Cerebellar nuclear complex (tissue), 1 donor: Measurements from ENCODE around the gene CNDP2.

Source experiments
- DNase-seq, 2 experiments: peaks; one replicate each; lab custom pipeline; 2025; lab: John Stamatoyannopoulos, UW

CNDP2 gene

GRCh38 chr18:74473976-74474640 lies 22.1 kb upstream of the CNDP2 start:
- no peak for DNase-seq

DNA sequence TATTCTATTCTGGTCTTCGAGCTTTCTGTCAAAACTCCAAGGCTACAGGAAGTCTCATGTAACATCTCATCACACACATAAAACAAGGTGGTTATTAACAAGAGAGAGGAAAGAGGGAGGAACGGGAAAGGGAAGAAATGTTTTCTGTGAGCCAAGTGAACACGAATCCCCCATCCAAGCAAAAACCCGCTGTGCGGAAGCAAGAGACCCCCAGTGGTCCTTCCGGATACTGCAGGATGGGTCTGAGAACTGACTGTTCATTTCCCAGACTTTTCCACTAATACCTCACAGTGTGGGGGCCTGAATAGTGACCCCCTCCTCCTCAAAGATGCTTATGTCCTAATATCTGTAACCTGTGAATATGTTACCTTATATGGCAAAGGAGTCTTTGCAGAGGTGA lies 20.0 kb upstream of the CNDP2 start:
- no peak for DNase-seq

GRCh38 chr18:74477771-74478170 lies 18.4 kb upstream of the CNDP2 start:
- no peak for DNase-seq

DNA sequence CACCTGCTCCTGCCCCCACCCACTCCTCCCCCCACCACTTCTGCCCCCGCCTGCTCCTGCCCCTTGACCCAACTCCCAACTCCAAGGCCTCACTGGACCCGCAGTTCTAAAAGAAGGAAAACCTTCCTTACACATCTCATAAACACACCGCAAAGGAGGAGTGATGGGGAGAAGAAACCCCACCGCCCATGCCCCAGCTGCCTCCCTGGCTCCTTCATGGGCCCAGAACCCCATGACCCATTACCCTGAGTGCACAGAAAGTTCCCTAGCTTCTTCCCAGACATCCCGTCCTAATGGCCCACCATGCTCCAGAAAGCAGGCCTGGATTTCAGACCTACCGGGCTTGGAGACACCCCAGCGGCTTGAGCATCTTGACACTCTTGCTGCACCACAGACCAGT lies 17.8 kb upstream of the CNDP2 start:
- no peak for DNase-seq

GRCh38 chr18:74478880-74479279 lies 17.3 kb upstream of the CNDP2 start:
- DNase-seq, result no peak

DNA sequence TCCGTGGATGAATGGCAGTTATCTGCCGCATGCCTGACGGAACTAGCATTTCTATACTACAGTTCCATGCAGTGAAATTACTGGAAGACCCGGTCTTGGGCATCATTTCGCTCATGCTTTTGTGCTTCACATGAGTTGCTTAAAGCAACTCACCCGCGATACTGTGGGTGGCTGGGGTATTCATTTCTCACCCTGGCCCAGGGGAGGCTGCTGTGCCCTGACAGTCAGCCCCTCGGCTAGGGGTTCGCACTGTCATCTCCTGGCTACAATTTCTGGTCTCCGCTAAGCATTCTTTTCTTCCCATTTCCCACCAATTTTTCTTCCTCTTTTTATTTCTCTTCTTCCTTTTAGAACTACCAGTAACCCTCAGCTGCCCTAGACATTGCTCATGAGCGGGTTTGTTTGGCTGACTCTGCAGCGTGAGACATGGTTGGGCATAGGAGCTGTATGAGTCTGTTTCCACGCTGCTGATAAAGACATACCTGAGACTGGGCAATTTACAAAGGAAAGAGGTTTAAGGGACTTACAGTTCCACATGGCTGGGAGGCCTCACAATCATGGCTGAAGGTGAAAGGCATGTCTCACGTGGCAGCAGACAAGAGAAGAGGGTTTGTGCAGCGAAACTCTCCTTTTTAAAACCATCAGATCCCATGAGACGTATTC lies 16.5 kb upstream of the CNDP2 start:
- no peak for DNase-seq

DNA sequence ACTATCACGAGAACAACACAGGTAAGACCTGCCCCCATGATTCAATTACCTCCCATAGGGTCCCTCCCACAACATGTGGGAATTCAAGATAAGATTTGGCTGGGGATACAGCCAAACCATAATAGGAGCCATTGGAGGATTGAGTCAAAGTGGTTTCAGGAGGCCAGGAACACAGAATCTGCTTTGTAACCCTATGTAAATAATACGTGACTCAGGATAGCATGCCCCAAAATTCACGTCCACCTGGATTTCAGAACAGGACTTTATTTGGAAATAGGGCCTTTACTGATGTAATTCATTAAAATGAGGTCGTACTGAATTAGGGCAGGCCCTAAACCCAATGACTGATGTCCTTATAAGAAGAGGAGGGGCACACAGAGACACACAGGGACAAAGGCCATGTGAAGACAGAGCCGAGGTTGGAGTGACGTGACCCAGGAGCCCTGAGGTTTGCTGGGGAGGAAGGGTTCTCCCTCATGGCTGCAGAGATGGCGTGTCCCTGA lies 16.0 kb upstream of the CNDP2 start:
- DNase-seq, result no peak

- no peak for DNase-seq
Observed at GRCh38 chr18:74482697-74483096, 13.5 kb upstream of the CNDP2 start.

DNA sequence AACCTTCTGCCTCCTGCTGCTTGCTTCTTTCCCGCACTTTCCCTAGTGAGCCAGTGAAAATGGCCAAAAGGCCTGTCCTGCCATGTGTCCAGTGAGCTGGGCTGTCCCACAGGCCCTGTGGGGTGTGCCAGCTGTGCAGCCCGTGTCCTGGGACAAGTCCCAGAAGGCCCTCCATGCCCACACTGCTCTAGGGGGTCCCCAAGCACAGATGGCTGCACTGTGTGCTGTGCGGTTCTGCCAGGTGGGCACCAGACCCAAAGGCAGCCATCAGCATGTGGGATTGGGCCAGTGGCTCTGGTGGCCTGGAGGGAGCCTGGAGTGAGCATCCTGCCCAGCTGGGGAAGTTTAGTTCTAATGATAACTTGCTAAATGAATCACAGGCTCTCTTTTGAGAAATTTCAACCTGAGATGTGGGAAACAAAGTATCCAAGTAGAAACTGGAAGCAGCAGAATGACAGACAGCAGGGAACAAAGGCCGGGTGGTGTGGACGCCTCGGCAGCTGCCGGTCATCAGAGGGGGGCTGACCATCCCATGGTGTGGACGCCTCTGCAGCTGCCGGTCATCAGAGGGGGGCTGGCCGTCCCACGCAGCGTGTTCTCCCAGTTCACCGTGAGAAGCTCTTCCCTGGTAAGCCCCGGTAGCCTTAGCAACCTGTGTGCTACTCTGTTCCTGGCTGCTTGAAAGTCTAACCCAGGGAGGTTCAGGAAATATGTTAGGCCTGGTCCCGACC lies 9.9 kb upstream of the CNDP2 start:
- DNase-seq, result no peak

- no peak for DNase-seq
Observed at GRCh38 chr18:74488354-74488753, 7.8 kb upstream of the CNDP2 start.

- DNase-seq, result no peak
Observed at GRCh38 chr18:74488864-74489263, 7.3 kb upstream of the CNDP2 start.

GRCh38 chr18:74489676-74490075 lies 6.5 kb upstream of the CNDP2 start:
- no peak for DNase-seq

DNA sequence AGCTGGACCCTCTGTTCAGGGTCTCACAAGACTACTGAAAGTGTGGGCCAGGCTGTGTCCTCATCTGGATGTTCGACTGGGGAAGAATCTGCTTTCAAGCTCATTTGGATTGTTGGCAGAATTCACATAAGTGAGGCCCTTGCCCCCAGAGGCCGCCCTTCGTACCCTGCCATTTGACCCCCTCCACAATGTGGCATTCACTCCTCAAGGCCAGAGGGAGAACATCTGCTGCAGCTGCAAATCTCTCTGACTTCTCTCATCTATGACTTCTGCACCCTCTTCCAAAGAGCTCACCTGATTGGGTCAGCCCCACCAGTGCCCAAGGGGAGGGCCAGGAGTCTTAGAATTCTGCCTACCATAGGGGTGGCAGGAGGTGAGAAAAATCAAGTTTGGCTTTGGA lies 3.9 kb upstream of the CNDP2 start:
- no peak for DNase-seq

DNA sequence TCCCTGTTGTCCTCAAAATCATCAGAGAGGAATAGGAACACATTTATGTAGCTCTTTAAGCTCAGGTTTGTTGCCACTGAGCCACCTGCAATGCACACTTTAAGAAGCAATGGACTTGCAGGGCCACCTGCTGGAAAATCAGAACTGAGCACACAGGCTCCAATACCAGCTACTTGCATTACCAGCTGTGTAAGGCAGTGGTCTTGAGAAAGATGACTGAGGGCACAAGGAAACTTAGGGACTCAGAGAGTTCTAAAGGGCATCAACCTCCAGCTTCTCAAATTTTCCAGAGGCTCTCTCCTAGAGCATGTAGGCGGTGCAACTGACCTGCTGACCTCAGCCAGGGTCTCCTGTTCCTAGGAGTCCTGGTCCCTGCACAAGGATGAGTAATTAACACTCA lies 2.5 kb upstream of the CNDP2 start:
- no peak for DNase-seq

DNA sequence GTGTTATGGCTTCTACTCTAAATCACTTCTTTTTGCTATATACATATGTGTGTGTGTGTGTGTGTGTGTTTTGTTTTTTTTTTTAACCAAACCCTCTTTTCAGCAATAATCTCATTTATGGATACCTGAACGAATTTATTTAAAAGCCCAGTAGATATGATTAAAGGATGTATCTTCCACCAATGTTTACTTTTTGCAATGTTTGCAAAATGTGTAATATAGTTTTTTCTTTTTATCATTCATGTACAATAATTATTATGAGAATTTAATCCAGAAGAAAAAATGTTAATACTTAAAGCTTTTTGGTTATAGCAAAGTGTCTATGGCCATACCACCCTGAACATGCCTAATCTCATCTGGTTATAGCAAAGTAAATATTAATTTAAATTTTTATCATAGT lies 1.6 kb upstream of the CNDP2 start:
- DNase-seq, result no peak

DNA sequence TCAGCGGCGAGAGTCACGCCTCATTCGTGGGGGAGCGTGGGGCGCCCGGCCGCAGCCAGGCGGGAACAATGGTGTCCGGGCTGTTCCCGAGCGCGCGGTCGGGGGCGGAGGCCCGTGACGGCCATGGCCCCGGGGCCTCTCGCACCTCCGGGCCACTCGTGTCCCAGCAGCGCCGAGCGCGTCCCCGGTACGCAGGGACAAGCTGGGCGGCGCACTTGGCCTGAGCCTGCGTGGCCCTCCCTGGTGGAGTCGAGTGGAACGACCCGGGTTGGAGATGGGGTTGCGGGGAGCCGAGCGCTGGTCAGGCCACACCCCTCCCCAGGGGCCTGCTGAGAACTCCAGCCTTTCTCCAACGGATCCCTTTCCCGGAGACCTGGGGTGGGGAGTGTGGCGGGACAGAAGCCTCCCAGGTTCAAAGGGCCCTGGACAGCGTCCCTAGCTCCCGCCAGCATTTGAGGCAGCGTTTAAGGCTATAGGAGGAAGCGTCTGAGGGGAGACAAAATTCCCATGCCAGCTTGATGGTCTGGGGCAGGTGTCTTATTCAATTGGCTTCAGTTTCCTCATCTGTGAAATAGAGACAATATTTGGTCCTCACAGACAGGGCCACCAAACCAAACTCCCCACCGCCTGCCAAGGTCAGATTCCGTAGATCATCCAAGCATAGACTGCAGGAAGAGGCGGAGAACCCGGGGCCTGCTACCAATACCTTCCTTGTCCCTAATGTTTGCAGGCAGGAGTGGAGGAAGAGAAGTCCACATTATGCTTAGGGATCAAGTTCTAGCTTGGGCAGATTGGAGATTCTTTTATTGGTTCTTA lies 553 bp downstream of the CNDP2 start:
- no peak for DNase-seq

- no peak for DNase-seq
Observed at GRCh38 chr18:74497324-74497676, 1.1 kb downstream of the CNDP2 start.

DNA sequence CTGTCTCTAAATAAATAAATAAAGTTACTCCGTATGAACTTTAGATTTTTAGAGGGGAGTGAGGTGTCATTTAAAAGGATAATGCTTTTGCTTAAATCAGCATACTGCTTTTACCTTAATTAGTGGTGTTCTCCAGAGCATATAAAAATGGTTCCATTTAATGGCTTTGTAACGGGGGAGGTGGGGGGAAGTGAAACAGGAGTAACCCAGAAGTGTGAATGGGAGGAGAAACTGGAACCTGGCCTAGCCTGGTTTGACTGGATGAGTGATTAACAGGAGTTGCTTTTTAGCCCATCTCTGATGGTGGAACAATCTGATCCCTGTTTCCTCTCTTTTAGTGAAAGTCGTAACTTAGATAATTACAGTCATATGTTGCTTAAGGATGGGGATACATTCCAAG lies 1.6 kb downstream of the CNDP2 start:
- no peak for DNase-seq

DNA sequence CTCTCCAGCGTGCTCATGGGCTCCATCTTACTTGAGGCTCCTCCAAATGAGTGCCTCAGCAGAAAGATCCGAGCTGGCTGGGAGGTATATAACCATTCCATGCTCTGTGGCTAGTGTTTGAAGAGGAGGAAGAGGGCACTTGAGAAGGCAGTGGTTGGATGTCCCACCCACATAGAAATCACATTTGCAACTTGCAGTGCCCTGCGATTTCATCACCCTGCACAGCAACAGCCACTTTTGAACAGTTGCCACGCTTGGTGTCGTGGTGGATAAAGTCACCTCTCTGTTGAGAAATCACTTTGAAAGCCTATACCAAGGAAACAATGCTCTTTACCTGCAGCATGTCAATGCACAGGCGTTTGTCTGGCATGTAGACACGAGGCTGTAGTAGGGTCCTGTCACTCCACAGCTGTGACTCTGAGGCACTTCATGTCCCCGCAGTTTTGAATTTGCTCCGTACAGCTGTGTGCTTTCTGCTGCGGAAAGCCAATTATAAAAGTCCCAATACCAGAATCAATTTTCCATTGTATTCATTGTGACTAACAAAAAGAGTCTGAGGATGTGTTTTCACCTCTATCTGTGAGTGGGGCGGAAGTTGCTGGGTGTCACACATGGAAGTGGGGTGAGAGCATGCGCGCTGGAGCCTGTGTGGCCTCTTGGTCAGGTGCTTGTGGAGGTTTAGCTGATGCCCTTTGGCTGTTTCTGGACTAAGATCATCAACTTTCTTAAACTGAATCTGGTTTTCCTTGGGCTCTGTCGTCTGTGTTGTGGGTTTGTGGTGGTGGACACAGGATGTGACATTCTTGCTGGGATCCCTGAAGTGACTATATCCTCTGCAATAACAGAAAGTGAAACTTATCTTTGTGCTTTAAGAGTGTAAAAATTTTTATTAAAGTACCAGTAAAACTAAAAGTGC lies 2.8 kb downstream of the CNDP2 start:
- DNase-seq, result no peak

DNA sequence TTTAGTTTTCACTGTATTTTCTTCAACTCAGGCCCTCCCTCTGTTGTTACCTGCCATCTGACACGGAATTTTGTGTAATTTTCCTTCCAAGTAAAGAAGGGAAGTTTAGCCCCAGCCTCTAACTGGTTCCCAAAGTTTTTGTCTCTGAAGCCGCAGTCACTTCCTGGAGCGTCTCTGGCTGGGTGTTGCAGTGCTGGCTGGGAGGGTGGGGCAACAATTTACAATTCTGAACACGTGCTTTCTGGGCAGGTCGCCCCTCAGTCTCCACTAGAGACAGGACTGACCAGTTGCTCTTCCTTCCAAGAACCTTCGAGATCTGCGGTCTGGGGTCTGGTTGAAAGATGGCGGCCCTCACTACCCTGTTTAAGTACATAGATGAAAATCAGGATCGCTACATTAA lies 3.5 kb downstream of the CNDP2 start:
- no peak for DNase-seq

DNA sequence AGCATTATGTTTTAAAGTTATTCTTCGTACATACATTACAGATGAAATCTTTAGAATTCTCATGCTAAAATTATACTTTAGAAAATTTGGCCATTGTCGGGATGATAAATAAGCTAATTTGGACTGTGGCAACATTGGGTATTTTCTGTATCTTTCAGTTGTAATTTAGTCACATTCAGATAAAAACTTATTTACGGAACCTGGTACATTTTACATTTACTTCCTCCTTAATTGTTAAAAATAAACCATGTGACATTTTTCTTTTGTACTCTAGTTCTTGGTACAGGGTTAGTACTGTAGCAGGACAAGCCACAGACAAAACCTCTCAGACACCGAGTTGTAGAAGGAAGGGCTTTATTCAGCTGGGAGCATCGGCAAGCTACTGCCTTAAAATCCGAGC lies 4.2 kb downstream of the CNDP2 start:
- DNase-seq, result no peak
